Hippocampal formation (tissue), 2 donors: ENCODE results near the gene PRKCE.
"Not testable (repeated sequence)": the region's sequence is repeated elsewhere in the genome, so short reads cannot be mapped to it uniquely, and the experiment has no call there.

ENCODE experiments used
- DNase-seq, 2 donors: peaks; one replicate each; lab custom pipeline; 2025; lab: John Stamatoyannopoulos, UW

PRKCE gene

DNA sequence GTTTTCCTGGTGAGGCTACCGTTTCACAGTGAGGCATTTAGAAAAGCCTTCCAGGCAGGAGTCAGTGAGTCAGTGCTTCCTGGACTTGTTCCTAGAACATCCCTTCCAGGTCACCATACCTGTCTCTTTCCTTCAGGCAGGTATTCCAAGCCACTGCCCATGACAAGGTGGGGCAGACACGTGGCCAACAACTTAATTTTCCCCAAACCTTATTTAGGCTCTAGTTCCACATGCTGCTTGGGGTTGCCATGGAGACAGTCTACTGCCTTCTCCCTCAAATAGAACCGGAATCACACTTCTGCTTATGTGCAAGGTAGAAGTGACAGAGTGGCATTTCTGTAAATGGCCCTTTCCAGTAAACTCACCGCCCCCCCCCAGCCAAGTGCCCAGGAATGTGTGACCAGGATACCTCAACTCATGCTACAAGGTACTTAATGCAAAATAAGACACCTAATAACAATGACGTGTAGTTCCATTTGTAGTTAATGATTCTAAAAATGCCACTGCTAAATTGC, 258.3 kb downstream of the PRKCE start:
- DNase-seq, result no peak

DNA sequence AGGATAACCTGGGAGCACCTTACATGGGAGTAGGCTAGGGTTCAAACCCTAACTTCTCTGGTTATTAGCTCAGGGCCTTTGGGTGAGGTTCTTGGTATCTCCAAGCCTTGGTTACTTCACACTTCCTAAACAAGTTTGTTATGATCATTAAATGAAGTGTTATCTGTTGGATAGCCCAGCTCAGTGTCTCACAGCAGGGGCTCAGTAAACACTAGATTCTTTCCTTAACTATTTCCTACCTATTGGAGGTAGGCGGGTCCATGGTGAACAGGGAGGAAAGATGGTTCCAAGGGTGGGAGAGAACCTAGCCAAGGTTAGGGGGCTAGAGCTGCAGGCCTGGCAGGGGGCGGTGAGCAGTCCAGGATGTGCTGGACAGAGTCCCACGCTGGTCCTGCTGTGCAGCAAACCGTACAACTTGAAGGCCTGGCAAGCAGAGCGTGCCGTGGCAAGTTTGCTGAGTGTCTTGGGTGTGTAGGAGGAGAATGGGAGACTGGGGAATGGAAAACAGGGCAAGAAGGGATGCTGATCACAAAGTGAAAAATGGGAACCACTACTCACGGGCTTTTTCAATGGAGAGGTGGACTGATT, 259.1 kb downstream of the PRKCE start:
- DNase-seq, result no peak

DNA sequence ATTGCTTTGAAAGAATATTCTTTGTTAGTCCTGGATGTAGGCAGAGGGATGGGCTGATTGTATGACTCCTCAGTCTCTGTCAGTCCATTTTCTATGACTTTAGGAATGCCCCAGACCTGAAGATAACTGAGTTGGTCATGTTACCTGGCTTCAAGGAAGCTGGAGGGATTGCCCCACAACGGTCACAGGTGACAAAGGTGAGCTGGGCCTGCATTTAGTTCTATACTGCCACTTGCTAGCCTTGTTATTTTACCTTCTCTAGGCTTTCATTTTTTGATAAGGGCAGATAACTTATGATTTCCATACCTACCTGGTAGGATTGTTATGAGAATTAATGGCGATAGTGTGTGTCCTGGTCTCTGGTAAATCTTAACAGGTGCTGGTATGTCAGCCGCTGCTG, 260.1 kb downstream of the PRKCE start:
- no peak for DNase-seq

DNA sequence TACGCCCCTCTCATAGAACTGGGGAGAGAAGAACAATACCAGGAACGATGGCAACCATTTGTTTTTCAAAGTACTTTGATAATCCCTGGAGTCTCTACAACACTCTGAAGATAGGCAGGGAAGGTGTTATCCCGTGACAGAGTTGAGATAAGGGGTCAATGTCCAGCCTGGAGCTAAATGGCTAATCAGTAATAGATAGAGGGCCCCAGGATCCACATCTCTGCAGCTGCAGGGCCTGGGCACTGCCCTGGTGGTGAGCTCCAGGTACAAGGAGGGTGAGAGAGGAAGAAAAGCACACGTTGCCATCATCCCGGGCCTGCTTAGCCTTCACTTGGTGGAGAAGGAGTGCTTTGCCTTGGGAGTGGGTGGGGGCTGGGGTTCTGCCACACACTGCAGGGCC, 260.6 kb downstream of the PRKCE start:
- no peak for DNase-seq

DNA sequence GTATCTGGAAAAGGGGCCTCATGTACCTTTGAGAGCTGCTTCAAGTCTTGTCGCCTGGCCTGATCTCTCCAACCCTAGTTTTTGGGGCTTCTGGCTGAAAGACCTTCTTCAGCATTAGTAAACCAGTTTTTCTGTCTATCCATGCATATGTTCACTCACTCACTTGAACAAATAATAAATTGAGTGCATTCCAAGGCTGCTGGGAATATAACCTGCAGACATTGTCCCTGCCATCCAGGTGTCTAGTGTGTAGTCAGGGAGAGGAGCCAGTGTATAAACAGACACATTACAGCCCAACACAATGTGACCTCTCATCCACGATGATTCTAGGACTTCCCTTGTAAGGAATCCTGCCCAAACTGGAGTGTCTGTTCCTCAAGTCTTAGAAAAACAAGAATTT, 262.1 kb downstream of the PRKCE start:
- no peak for DNase-seq

DNA sequence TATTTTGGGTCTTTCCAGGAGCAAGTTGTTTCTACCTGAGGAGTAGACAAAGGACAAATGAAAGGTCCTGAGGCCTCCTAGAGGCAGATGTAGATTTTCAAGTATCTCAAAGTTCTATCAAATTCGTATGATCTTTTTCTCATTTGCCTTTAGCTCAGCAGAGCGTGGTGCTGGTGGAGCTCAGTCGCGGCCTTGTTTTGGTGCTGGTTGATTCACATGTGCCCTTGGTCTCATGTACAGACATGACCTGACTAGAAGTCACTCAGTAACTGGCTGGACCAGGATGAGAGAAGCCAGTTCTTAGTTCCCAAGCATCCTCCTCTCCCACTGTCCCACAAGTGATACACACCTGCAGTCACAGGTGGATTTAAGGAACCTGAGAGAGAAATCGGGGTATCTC, 264.0 kb downstream of the PRKCE start:
- no peak for DNase-seq

DNA sequence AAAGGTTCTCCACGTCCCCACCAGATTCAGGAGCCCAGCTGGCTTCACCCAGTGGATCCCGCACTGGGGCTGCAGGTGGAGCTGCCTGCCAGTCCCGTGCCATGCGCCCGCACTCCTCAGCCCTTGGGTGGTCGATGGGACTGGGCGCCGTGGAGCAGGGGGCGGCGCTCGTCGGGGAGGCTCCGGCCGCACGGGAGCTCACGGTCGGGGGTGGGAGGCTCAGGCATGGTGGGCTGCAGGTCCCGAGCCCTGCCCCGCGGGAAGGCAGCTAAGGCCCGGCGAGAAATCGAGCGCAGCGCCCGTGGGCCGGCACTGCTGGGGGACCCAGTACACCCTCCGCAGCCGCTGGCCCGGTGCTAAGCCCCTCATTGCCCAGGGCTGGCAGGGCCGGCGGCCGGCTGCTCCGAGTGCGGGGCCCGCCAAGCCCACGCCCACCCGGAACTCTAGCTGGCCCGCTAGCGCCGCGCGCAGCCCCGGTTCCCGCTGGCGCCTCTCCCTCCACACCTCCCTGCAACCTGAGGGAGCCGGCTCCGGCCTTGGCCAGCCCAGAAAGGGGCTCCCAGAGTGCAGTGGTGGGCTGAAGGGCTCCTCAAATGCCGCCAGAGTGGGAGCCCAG, 266.2 kb downstream of the PRKCE start:
- not testable (repeated sequence) for DNase-seq

DNA sequence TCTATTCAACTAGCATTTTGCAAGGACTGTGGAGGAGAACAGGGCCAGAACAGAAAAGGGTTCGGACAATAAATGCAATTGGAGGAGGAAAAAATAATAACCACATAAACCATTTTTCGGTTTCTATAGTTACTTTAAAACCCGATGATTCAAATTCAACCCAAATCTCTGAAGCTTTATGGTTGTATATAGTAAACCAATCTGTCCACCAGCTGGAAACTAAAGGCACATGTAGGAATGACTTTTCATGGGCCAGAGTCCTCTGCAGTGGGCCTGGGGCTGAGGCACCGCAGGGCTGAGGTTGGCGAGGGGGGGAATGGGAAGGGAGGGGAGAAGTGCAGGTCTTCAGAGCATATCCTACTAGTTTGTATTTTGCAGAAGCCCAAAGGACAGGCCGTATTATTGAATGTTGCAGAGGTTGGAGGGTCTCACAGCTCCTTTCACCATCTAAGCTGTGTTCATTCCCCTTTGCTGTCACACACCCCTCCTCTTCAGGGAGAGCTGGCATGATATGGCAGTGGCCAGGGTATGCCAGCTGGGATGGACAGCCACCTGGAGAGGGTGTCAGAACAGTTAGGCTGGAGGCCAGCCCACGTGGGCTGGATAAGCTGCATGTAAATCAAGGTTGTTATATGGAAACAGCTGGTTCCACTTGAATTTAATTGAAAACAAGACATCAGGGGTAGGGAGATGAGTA, 267.1 kb downstream of the PRKCE start:
- DNase-seq, result no peak

DNA sequence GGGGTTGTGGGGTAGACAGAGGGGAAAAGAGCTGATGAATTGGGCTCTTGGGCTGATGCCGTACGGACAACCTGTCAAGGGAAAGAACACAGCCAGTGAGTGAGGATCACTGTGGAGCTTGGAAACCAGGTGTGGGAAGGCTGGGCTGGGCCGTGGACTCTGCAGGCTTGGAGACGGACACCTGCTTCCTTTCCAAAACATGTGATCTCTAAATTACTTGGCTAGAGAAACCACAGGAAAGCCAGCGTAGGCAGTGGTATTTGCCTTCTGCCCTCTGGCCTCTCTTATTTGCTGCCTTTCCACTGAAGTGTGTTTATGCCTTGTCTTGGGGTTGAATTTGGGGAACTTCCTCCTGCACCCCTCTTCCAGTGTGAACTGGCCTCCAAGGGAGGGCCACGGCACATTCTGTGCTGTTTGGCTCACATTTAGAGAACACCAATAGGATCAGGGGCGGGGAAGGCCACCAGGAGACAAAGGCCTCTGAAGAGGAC, 267.7 kb downstream of the PRKCE start:
- DNase-seq, result no peak

DNA sequence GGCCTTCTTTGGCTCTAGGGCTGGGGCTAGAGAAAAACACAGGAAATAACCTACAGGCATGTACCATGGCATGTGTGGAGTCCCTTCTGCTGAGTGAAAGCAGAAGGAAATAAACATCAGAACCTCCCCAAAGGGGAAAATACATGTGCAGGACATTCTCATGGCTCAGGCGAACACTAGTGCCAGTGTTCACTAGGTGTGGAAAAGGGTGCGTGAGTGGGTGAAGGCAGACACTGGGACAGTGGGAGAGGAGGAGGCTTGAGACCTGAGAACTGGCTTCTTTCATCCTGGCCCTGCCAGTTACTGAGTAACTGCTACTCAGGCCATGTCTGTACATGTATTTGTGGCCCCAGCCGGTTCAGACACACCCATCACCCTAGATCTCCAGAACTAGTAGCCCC, 268.2 kb downstream of the PRKCE start:
- DNase-seq, result no peak

DNA sequence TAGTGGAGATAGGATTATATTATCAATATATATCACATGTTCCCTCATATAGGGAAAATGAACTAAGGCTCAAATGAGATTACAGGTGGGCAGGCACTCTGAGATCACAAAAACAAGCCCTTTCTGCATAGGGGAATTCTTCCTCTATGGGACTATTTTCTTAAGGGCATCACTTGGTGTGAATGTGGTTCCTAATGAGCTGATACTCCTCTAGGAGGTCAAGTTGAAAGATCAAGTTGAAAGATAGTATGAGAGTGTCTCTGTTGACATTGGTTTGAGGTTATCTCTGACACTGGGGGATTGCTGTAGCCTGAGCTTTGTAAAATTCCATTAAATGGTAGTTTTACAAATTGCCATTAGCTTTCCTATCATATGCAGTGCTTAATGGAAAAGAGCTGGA, 270.4 kb downstream of the PRKCE start:
- DNase-seq, result no peak

DNA sequence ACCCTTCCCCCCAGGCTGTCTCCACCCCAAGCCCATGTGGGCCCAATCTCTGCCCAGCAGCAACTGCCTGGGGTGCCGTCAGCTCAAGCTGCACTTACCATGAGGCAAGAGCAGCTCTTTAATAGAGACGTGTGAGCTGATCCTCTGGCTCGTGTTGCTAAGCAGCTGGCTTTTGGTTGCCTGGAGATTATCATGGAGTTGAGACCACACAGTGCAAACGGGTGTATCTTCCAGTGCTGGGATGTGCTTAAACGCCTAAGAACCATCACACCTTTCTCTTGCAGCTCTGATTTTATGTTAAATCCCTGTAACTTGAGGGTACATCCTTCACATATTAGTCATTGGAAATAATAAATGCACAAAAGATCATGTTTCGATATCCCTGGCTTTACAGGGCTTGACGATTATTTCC, 271.1 kb downstream of the PRKCE start:
- no peak for DNase-seq

DNA sequence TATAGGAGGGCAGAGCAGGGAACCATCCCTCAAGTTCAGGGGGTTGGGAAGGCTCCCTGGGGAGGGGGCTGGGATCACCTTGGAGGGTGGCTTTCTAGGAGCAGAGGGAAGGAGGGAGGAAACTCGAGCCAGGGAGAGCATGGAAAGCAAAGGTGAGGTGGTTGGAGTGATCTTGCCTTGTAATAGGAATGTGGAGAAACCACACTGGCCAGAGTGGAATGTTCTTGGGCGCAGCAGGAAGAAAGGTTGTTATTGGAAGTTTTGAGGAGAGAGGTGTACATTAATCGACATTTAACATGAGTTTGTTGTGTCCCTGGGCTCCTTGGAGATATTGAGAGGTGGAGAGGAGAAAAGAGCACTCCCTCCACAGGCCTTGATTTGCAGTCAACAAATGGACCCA, 272.2 kb downstream of the PRKCE start:
- no peak for DNase-seq

DNA sequence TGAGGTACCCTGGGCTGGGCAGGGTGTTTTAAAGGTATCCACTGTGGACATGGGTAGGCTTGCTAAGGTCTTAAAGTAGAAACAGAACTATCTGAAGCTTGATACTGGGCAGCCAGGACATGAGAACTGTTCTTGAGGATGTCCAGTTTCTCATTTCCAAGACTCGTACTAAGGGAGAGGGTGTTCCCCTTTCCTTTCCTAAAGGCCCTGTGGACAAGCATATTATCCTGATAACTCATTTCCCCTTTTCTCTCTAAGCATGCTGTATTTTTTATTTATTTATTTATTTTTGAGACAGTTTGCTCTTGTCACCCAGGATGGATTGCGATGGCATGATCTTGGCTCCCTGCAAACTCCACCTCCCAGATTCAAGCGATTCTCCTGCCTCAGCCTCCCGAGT, 273.6 kb downstream of the PRKCE start:
- no peak for DNase-seq

DNA sequence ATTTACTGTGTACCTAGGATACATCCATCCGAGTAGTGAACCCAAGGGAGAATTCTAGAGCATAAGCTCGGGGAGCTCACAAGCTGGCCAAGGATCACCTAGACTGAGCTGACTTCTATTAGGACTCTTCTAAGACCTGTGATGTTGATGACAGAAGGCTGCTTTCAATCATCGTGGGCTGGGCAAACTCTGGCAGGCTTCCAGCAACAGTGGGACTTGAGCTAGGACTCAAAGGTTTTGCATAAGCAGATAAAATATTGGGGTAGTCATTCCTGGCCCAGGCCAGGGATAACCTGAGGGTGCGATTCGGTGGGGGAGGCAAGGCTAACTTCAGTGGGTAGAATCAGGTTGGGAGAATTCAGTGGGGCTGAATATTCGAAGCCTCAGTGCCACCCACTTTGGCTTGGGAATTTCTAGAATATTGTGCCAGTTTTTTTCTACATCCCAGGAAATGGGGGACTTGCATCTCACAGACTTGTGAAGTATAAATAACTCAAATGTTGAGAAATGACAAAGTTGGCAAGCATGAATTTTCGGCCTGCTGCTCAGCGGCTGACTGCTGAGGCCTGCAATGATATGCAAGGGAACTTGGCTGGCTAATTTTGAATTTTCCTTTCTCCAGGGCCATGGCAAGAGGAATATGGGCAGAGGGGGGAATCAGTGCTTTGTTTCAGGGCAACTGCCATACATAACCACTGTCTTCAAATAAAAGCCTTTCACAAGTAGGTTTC, 274.3 kb downstream of the PRKCE start:
- DNase-seq, result no peak

DNA sequence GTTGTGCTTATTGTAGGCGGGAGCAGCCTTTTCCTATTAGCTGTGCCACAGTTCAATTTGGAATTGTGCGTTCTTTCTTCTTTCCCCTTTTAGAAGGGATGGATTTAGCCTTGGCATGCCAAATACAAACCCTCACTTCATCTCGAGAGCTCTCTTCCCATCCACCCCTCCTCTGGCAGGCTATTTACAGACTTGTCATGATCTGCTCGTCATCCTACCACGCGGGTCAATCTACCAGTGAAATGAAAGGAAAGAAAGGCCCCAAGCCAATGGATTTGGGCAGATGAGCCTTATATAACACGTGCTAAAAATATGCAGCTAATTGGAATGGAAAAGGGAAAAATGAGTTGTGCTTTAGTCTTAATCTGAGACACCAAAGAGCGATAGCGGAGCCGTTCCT, 277.5 kb downstream of the PRKCE start:
- peak in 1 of 2 donors; percentile 74 for DNase-seq

DNA sequence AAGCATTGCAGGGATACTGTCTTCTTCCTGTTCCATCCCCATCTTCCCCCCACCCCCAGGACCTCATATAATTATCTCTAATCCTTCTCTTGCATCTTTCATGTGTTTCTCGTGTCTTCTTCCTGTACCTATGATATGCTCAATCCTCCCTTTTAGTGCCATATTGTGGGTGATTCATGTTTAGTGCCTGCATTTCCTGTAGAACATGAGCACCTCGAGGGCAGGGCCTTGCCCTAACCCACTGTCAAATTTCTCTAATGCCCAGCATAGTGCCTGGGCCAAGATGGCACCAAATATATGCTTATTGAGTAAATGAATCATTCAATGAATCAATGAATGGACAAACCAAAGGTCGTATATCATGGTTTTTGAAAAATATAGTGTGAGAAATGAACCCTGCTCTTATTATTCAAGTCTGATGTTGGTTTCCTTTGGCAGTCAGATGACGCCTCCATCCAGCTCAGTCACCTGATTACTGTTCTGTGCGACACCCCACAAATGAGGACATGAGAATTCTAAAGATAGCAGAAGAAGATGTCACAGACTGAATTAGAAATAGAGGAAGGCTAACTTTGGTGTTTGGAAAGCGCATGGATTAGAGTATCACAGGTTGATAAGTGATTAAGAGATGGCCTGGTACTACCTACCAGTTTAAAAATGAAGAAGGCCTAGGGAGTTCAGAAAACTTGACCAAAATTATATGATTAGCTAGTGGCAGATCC, 278.4 kb downstream of the PRKCE start:
- DNase-seq, result no peak

DNA sequence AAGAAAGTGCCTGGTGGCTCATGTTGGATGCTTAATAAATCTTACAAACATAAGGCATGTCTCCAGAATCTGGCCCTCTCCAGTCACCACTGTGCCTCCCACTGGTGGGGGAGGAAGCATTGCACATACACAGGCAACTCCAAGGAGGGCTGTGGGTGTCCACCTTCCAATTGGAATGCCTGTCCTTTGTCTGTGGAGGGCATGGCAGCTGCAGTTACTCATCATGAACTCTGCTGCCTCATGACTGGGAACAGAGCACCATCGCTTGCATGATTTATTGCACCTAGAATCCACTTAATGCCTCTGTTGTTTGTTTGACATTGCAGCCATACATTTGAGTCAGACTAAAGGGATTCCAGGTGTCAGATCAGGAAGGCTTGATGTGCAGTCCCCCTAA, 278.9 kb downstream of the PRKCE start:
- no peak for DNase-seq

DNA sequence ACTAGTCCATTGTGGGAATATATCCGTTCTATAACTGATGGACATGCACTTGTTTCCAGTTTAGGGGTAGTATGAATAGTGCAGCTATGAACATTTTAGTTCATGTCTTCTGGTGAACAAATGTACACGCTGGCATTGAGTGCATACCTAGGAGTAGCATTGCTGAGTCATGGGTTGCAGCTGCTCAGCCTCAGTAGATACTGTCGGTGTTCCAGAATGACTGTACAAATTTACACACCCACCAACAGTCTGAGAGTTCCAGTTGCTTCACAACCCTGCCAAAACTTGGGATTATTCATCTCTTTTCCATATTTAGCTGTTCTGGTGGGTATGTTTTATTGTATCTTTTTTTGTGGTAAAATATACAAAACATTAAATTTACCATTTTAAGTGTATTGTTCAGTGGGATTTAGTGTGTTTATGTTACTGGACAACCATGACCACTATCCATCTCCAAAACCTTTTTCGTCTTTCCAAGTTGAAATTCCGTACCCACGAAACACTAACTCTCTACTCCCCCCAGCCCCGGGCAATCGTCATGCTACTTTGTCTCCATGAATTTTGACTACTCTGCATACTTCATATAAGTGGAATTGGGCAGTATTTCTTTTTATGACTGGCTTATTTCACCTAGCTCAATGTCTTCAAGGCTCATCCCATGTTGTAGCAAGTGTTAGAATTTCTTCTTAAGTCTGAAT, 281.0 kb downstream of the PRKCE start:
- DNase-seq, result peak in 1 of 2 donors; percentile 39

DNA sequence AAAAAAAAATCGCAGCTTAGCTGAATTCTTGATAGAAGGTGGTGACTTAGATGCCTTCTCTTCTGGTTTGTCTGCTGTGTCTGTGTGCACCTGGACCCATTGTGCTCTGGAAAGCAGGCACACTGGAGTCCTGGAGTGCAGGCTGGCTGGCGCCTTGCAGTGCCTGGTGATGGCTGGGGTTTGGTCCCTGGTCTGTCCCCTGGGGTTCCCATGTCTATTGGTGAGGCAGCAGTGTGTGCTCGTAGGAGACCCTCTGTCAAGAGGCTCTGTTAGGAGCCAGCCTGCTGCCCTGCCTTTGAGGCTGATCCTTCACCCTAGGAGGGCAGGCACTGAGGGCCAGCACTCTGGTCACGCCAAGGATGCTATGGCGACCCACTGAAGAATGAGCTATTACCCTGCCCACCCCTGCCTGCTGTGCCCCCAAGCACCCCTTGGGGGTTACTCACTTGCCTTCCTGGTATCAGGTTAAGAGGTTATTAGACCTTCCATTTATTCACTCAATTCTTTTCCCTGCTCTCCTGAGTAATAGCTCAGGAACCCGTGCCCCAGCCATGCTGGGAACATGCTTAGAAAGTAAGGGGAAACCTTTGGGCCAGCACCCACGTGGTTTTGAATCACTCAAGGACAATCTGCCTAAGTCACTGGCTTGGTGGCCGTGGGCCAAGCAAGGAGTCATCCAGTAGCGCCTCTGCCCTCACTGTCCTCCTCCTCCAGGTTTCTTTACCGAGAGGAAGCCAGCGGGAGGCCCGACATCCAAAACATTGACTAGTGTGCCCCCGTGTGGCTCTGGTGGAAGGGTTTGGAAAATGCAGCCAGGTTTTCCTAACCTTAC, 284.5 kb downstream of the PRKCE start:
- DNase-seq, result peak; percentile 58 to 66
